HepG2 (cell line): Measurements from ENCODE around the gene NUDT17. TPM values are rescaled to one million over a fixed set of nuclear protein-coding genes. Genes with fewer than 3 reads are reported as not detected.
A peak's percentile ranks its signal among the peaks of the same experiment; 100 is the strongest.

Experiments used
- ARHGAP35 ChIP-seq: sonication (generic); formaldehyde crosslinking; IDR thresholded peaks from 2 replicates; pipeline ENCODE4 v1.9.0; 2022; ENCODE audit warnings: mild to moderate bottlenecking, inconsistent platforms, moderate library complexity, missing genetic modification reagents, borderline replicate concordance
- CENPT ChIP-seq: sonication (generic); formaldehyde crosslinking; IDR thresholded peaks from 2 replicates; pipeline ENCODE4 v1.8.0; 2022; ENCODE audit warnings: low read depth, mild to moderate bottlenecking, moderate library complexity, missing genetic modification reagents
- EP300 ChIP-seq, 3 experiments: sonication (generic) in 1 of 3; formaldehyde crosslinking in 1 of 3; IDR thresholded peaks; 2 replicates each; pipeline versions ENCODE4 v1.5.1 to v1.6.1; 2011 to 2020; ENCODE audit warnings: low read depth in 2 of 3, low read length in 2 of 3, borderline replicate concordance in 1 of 3, improper control_type of control experiment in 1 of 3, mild to moderate bottlenecking in 1 of 3, missing genetic modification reagents in 1 of 3, moderate library complexity in 1 of 3
- GATAD1 ChIP-seq: IDR thresholded peaks from 2 replicates; pipeline ENCODE4 v1.6.1; 2016; ENCODE audit warnings: missing genetic modification reagents, missing compliant biosample characterization
- HOXA9 ChIP-seq: sonication (generic); formaldehyde crosslinking; IDR thresholded peaks from 2 replicates; pipeline ENCODE4 v1.8.1; 2022; ENCODE audit warnings: missing genetic modification reagents, mild to moderate bottlenecking, moderate library complexity, borderline replicate concordance
- MTF1 ChIP-seq: sonication (generic); formaldehyde crosslinking; IDR thresholded peaks from 2 replicates; pipeline ENCODE4 v1.5.0; 2020; ENCODE audit warnings: missing genetic modification reagents
- NONO ChIP-seq, 2 experiments: fragments of 450-650 bp in 1 of 2; sonication (generic) in 1 of 2; formaldehyde crosslinking in 1 of 2; IDR thresholded peaks in 1 of 2; conservative IDR thresholded peaks in 1 of 2; 2 replicates each; pipeline versions ENCODE4 v1.6.1 to v1.8.0; 2017 to 2022; ENCODE audit warnings: mild to moderate bottlenecking in 1 of 2, missing genetic modification reagents in 1 of 2, moderate library complexity in 1 of 2
- PHF8 ChIP-seq: sonication (generic); formaldehyde crosslinking; IDR thresholded peaks from 2 replicates; pipeline ENCODE4 v1.5.0; 2020; ENCODE audit warnings: missing genetic modification reagents
- POLR2AphosphoS5 ChIP-seq: IDR thresholded peaks from 2 replicates; pipeline ENCODE4 v1.6.1; 2012; ENCODE audit warnings: low read depth, low read length
- SMC3 ChIP-seq: IDR thresholded peaks from 2 replicates; pipeline ENCODE4 v1.6.1; 2011; ENCODE audit warnings: low read length, improper control_type of control experiment
- XBP1 ChIP-seq: sonication (generic); formaldehyde crosslinking; IDR thresholded peaks from 2 replicates; pipeline ENCODE4 v1.5.0; 2020; ENCODE audit warnings: missing genetic modification reagents
- ZFP37 ChIP-seq: sonication (generic); formaldehyde crosslinking; IDR thresholded peaks from 2 replicates; pipeline ENCODE4 v1.4.0; 2020; ENCODE audit warnings: missing genetic modification reagents, borderline replicate concordance
- ZNF496 ChIP-seq: sonication (generic); formaldehyde crosslinking; IDR thresholded peaks from 2 replicates; pipeline ENCODE4 v1.8.1; 2023; ENCODE audit warnings: mild to moderate bottlenecking, moderate library complexity, missing genetic modification reagents; ENCODE audit not compliant: insufficient replicate concordance
- ZNF562 ChIP-seq: sonication (generic); formaldehyde crosslinking; IDR thresholded peaks from 2 replicates; pipeline ENCODE4 v1.8.0; 2022; ENCODE audit warnings: missing genetic modification reagents, borderline replicate concordance
- polyA plus RNA-seq, 8 experiments: library from polyadenylated mRNA; depleted of rRNA in 3 of 8; stranded (reverse) in 7 of 8; unstranded in 1 of 8; fragments of >200 nt; fragmentation: Illumina TruSeq in 4 of 8; extraction: Trizol in 4 of 8; gene quantifications; 2 replicates each; pipeline versions ENCODE4 v1.2.1 to v1.2.3, GENCODE V29; 2011 to 2016; ENCODE audit warnings: low read depth in 4 of 8, missing spikeins in 1 of 8, mixed read lengths in 1 of 8; ENCODE audit not compliant: insufficient read depth in 1 of 8
- total RNA-seq, 5 experiments: library from RNA; depleted of rRNA; stranded (reverse); fragments of >200 nt; fragmentation: Illumina TruSeq; extraction: Trizol; gene quantifications; 2 replicates each; pipeline ENCODE4 v1.2.3, GENCODE V29; 2016; ENCODE audit warnings: low read depth in 1 of 5
- TF ChIP-seq, protein P1 (sequence below): sonication (generic); formaldehyde crosslinking; IDR thresholded peaks from 2 replicates; pipeline ENCODE4 v1.5.1; 2020; ENCODE audit warnings: mild to moderate bottlenecking, missing genetic modification reagents, moderate library complexity
- TF ChIP-seq, protein P2 (sequence below): sonication (generic); formaldehyde crosslinking; IDR thresholded peaks from 2 replicates; pipeline ENCODE4 v1.5.0; 2020; ENCODE audit warnings: mild to moderate bottlenecking, low read depth, missing genetic modification reagents, borderline replicate concordance
- TF ChIP-seq, protein P3 (sequence below): sonication (generic); formaldehyde crosslinking; IDR thresholded peaks from 2 replicates; pipeline ENCODE4 v1.5.1; 2020; ENCODE audit warnings: missing genetic modification reagents, mild to moderate bottlenecking, borderline replicate concordance
- TF ChIP-seq, protein P4 (sequence below): sonication (generic); formaldehyde crosslinking; IDR thresholded peaks from 2 replicates; pipeline ENCODE4 v1.5.0; 2020; ENCODE audit warnings: missing genetic modification reagents

Gene NUDT17
- total and polyA plus RNA-seq, 2 of the 13 experiments (the other 11 are each of a cell fraction or from before 2014, with no cell fraction given), result 2.6 to 5.8 TPM

DNA sequence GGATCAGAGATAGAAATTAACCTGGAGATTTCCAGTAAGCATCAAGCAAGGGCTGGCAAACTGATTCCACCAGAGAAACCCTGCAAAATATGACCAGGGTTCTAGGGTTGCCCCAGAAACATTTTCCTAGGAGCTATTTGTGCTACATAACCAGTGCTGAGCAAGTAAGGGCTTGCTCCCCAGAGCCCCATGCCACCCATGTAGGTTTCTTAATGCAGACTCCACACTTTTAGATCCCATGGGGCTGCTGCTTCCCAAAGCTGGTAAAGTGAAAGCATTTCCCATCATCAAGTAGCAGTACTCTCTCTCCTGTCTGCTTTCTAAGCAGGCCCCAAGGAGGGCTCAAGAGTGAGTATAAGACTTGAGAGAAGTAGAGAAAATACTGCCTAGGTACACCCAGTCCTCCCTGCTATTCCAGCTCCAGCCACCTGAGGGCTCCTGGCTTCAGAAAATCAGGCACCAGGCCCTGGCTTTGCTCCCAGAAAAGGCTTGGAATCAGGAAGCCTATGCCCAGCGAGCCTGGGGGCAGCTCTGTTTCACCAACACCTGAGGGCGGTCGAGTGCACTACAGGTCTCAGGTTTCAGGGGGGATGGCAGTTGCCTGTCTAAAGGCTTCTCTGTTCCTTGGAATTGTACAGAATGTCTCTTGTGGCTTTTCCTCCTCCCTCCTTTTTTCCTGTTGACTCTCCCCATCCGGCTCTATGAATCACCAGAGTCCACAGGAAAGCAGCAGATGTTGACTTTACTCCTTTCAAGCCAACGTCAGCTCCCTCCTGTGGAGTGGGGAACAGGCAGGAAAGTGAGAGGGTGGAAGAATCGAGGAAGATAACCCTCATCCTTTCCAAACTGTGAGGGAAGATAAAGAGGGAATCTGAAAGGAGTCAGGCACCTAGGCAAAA lies 46.4 kb downstream of the NUDT17 start (continued):
- TF ChIP-seq, protein P1, sequence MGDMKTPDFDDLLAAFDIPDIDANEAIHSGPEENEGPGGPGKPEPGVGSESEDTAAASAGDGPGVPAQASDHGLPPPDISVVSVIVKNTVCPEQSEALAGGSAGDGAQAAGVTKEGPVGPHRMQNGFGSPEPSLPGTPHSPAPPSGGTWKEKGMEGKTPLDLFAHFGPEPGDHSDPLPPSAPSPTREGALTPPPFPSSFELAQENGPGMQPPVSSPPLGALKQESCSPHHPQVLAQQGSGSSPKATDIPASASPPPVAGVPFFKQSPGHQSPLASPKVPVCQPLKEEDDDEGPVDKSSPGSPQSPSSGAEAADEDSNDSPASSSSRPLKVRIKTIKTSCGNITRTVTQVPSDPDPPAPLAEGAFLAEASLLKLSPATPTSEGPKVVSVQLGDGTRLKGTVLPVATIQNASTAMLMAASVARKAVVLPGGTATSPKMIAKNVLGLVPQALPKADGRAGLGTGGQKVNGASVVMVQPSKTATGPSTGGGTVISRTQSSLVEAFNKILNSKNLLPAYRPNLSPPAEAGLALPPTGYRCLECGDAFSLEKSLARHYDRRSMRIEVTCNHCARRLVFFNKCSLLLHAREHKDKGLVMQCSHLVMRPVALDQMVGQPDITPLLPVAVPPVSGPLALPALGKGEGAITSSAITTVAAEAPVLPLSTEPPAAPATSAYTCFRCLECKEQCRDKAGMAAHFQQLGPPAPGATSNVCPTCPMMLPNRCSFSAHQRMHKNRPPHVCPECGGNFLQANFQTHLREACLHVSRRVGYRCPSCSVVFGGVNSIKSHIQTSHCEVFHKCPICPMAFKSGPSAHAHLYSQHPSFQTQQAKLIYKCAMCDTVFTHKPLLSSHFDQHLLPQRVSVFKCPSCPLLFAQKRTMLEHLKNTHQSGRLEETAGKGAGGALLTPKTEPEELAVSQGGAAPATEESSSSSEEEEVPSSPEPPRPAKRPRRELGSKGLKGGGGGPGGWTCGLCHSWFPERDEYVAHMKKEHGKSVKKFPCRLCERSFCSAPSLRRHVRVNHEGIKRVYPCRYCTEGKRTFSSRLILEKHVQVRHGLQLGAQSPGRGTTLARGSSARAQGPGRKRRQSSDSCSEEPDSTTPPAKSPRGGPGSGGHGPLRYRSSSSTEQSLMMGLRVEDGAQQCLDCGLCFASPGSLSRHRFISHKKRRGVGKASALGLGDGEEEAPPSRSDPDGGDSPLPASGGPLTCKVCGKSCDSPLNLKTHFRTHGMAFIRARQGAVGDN, result peak; percentile 76
- TF ChIP-seq POLR2AphosphoS5 (no peak), ZFP37 (peak; percentile 90; the same call in 1 of the 2 replicates), MTF1 (CRISPR knock-in tag) (no peak), SMC3 (peak; percentile 96), NONO (IDR thresholded peaks at IDR 0.05) (no peak), NONO (CRISPR knock-in tag; conservative IDR thresholded peaks at IDR 0.05) (no peak), EP300 (IDR thresholded peaks at IDR 0.05; ENCODE audit: low read depth in 2 of 2, low read length in 2 of 2) (peak in 1 of 2 experiments; percentile 90; a peak in 2 of 4 replicates), EP300 (CRISPR knock-in tag; IDR thresholded peaks at IDR 0.05; ENCODE audit: borderline replicate concordance) (peak; percentile 91), PHF8 (CRISPR knock-in tag) (no peak), ZNF496 (CRISPR knock-in tag) (no peak), ZNF562 (CRISPR knock-in tag) (no peak), HOXA9 (CRISPR knock-in tag) (no peak), ARHGAP35 (no peak), XBP1 (CRISPR knock-in tag) (no peak), CENPT (no peak), GATAD1 (CRISPR knock-in tag) (peak; percentile 59; the same call in 1 of the 2 replicates)
- TF ChIP-seq, protein P2, sequence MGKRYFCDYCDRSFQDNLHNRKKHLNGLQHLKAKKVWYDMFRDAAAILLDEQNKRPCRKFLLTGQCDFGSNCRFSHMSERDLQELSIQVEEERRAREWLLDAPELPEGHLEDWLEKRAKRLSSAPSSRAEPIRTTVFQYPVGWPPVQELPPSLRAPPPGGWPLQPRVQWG (CRISPR knock-in tag), result no peak
- TF ChIP-seq, protein P3, sequence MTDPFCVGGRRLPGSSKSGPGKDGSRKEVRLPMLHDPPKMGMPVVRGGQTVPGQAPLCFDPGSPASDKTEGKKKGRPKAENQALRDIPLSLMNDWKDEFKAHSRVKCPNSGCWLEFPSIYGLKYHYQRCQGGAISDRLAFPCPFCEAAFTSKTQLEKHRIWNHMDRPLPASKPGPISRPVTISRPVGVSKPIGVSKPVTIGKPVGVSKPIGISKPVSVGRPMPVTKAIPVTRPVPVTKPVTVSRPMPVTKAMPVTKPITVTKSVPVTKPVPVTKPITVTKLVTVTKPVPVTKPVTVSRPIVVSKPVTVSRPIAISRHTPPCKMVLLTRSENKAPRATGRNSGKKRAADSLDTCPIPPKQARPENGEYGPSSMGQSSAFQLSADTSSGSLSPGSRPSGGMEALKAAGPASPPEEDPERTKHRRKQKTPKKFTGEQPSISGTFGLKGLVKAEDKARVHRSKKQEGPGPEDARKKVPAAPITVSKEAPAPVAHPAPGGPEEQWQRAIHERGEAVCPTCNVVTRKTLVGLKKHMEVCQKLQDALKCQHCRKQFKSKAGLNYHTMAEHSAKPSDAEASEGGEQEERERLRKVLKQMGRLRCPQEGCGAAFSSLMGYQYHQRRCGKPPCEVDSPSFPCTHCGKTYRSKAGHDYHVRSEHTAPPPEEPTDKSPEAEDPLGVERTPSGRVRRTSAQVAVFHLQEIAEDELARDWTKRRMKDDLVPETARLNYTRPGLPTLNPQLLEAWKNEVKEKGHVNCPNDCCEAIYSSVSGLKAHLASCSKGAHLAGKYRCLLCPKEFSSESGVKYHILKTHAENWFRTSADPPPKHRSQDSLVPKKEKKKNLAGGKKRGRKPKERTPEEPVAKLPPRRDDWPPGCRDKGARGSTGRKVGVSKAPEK (CRISPR knock-in tag), result no peak
- TF ChIP-seq, protein P4, sequence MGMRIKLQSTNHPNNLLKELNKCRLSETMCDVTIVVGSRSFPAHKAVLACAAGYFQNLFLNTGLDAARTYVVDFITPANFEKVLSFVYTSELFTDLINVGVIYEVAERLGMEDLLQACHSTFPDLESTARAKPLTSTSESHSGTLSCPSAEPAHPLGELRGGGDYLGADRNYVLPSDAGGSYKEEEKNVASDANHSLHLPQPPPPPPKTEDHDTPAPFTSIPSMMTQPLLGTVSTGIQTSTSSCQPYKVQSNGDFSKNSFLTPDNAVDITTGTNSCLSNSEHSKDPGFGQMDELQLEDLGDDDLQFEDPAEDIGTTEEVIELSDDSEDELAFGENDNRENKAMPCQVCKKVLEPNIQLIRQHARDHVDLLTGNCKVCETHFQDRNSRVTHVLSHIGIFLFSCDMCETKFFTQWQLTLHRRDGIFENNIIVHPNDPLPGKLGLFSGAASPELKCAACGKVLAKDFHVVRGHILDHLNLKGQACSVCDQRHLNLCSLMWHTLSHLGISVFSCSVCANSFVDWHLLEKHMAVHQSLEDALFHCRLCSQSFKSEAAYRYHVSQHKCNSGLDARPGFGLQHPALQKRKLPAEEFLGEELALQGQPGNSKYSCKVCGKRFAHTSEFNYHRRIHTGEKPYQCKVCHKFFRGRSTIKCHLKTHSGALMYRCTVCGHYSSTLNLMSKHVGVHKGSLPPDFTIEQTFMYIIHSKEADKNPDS (CRISPR knock-in tag), result no peak
